Neural cell (in vitro differentiated cells): Measurements from ENCODE around the gene CHD2.

Experiments
- CTCF ChIP-seq: fragments of 450-650 bp; IDR thresholded peaks from 2 replicates; pipeline ENCODE4 v1.5.1; 2014; ENCODE audit warnings: antibody characterized with exemption, mild to moderate bottlenecking, moderate library complexity; ENCODE audit not compliant: poor library complexity, severe bottlenecking
- EP300 ChIP-seq: fragments of 450-650 bp; conservative IDR thresholded peaks from 2 replicates; pipeline ENCODE4 v1.6.1; 2014; ENCODE audit warnings: antibody characterized with exemption, mild to moderate bottlenecking, moderate library complexity; ENCODE audit not compliant: poor library complexity, severe bottlenecking
- POLR2AphosphoS5 ChIP-seq: IDR thresholded peaks from 2 replicates; pipeline ENCODE4 v1.6.1; 2012
- REST ChIP-seq: IDR thresholded peaks from 2 replicates; pipeline ENCODE4 v1.6.1; 2012; ENCODE audit warnings: borderline replicate concordance
- SMC3 ChIP-seq: fragments of 450-650 bp; conservative IDR thresholded peaks from 2 replicates; pipeline ENCODE4 v1.6.1; 2014; ENCODE audit warnings: antibody characterized with exemption, mild to moderate bottlenecking, moderate library complexity; ENCODE audit not compliant: poor library complexity
- TAF1 ChIP-seq: IDR thresholded peaks from 2 replicates; pipeline ENCODE4 v1.6.1; 2012; ENCODE audit warnings: low read depth

GRCh38 chr15:92899601-92899947 lies 550 bp upstream of the CHD2 start:
- TF ChIP-seq REST (no peak), CTCF (peak; percentile 50), POLR2AphosphoS5 (no peak), EP300 (no peak), SMC3 (no peak), TAF1 (no peak)
